HG02970 (cell line): Measurements from ENCODE around the gene TBC1D2B.

Source experiments
- ATAC-seq: cut with Tn5 transposase; IDR thresholded peaks from one replicate; pipeline ENCODE4 v1.9.1; 2021; ENCODE audit warnings: mild to moderate bottlenecking, moderate library complexity, moderate number of reproducible peaks; ENCODE audit not compliant: unreplicated experiment, low FRiP score

TBC1D2B gene

DNA sequence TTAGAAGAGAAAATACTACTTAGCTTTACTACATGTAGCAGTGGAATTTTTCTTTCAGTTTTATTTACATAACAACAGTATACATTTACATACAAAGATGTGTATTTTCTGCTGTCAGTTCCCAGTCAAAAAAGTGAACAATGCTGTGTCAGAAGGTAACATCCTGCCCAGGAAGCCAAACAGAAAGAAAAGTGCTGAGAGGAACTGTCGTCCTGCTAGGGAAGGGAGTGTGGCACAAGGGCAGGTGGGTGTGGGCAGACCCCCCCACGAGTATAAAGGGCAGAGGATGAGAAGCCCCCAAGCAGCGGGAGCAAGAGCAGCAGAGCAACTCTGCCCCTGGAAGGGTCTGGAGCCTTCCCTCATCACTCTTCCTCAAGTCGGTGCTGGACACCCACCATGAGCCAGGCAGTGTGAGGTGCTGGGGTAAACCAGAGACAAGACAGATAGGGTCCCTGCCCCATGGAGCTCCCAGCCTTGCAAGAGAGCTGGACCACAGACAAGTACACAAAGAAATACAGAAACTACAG, 39.7 kb downstream of the TBC1D2B start:
- ATAC-seq, result no peak

DNA sequence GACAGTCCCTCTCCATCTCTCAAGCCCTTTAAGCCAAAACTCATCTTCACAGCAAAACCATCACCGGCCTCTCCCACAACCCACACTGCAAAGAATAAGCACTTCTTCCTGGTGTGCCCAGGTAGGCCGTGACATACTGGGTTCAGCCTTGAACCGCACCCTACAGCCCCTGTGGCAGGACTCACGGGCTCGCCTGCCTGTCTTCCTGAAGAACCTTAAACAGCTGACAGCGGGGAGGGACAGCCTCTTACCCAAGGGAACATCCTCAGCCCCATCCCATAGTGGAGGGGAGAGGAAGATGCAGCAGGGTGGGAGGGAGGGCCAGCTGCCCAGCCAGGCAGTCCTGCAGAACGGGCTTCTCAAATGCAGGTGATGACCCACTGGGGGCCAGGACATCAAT, 40.2 kb downstream of the TBC1D2B start:
- ATAC-seq, result no peak

DNA sequence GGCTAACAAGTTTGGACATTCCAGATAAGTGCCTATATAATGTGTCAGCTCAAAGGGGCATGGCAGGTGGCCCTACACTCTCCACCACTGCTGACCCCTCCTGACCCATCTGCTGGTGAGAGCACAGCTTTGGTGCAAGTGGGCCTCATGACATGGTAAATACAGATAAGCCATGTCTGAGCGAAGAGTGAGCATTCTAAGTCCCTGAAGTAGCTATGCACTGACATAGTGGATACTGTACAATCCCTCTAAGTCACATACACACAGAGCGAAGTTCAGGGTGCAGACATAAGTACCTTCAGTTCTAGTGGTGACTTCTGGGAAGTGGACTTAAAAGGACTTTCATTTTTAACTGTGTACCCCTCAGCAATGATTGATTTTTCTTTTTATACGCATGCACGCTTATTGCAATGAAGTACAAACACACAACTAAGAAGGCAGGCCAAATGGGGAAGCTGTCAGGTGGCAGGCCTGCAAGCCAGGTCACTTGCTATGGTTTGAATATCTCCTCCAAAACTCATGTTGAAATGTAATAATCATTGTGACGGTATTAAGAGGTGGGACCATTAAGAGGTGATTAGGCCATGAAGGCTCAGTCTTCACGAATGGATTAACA, 41.5 kb downstream of the TBC1D2B start:
- ATAC-seq, result no peak

DNA sequence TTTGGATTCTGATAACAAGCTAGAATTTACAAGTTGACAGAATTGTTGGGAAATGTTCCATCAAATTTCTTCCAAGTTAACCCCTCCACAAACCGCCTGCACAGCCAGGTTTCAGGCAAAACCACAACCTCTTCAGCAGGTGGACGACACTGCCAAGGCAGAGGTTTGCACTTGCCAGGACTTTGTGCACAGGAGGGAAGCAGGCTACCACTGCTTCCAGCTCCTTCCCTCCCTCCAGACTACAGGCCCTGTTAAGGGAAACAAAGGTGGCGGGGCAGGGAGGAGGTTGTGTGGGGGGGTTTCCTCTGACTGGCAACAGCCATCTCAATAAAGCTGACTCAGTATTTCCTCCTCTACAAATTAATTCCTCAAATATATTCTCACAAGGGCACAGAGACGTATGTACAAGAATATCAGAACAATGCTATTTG, 42.2 kb downstream of the TBC1D2B start:
- ATAC-seq, result no peak

DNA sequence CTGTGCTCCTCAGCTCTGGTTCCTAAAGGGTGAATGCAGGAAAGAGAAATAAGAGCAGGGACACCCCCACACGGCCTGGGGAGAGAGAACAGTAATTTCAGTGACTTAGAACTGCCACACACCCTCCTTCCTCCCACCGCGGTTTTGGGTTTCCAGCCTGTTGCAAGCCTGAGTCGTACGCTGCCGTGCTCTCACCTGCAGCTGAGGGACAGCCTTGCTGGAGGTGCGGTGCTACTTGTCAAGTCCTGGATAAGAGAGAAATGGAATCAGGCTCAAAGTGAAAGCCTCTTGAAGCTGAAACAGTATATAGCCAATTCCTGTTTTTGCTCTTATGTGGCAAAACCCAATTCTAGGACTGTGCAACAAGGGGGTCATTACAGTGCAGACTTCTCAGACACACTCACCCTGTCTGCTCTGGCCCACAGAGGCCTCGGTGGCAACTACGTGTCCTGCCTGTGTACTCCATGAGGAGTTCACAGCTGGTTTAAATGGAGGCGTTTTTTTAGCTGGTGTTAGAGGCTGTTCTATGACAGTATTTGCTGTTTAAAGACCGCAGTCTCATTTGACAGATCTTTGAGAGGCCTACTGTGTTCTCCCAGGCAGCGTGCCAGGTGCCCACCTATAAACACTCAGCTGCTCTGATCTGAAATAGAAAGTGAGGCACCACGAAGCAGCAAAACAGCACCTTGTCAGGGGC, 42.9 kb downstream of the TBC1D2B start:
- ATAC-seq, result no peak

DNA sequence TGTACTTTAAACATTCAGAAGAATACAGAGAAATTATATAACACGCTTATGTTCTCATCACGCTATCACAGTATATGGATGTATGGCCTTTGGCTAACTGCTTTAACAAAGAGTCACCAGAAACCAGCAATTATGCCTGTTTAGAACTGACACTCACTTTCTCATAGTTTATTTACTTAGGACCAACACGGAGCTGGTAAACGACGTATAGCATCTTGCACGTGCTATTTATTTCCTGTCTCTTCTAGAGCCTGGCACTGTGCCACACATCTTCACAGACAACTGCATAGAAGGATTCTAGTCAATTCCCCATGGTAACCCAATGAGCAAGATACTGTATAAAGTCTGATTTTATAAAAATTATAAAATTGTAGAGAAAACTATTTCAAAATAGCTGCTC, 43.6 kb downstream of the TBC1D2B start:
- no peak for ATAC-seq

DNA sequence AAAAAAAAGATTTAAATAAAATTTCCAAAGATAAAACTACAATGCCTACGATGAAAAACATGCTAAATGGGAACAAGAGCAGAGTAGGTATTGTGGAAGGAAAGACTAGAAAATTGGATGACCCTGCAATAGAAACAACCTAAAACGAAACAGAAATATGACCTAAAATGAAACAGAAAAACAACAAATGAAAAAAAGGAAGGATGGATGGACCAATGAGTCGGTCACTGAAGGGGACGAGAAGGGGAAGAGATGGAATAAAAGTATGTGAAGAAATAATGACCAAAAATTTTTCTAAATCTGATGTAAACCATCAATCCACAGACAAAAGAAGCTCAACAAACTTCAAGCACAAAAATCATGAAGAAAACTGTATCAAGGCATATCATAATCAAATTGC, 44.8 kb downstream of the TBC1D2B start:
- no peak for ATAC-seq

DNA sequence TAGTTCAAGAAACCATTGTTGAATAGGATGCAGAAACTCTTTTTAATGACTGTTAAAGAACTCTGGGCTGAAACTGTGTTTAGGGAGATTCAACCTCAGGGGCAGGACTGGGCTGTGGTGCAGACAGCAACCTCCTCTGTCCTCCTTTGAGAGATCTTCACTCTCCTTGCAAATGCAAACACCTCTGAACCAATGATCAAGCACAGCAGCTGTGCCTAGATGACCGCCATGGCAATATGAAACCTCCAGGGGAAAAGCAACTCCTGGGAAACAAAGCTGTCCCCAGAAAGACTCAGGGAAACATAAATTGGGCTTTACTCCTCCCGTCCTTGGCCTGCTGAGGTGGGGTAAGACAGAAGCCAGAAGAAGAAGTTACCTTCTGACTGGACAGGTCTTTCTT, 52.6 kb downstream of the TBC1D2B start:
- no peak for ATAC-seq

DNA sequence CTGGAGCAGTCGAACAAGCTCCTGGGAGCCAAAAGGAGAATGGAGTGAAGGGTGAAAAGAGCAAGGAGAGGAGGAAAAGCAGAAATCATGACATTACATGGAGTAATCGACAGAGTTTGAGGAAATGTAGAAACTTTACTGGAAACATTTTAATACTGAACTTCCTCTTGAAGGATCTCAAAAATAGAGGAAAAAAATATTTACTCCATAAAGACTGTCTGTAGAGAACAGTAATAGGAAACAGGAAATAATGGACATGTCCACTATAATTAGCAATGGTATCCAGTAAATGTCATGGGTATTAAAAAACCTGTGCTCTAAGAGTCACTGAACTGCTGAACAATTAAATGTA, 53.0 kb downstream of the TBC1D2B start:
- ATAC-seq, result no peak

DNA sequence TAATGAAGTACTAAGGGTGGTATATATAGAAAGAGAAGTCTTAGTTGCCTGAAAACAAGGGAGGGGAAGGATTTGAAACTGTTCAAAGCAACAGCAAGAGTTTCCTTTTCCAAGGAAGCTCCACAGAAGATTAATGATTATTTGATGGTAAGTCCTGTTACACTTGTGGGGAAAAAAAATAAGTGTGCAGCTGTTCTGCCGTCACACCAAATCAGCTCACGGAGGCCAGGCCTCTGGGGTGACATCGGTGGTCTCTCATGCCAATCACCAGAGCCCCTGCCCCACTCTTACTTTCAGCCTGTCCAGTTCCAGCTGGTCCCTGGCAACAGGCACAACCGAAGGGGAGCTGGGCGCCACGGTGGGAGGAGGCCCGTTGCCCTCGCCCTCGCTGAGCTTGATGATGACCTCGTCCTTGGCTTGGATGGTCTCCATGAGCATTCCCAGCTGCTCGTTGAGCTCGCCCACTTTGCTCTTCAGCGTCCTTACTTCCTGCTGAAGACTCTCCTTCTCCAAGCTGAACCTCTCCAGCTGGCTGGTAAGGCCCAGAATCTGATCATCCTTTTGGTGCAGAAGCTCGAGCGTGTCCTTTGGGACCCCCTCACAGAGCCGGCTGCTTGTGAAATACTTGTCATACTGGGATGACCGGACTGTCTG, 53.5 kb downstream of the TBC1D2B start:
- ATAC-seq, result no peak

DNA sequence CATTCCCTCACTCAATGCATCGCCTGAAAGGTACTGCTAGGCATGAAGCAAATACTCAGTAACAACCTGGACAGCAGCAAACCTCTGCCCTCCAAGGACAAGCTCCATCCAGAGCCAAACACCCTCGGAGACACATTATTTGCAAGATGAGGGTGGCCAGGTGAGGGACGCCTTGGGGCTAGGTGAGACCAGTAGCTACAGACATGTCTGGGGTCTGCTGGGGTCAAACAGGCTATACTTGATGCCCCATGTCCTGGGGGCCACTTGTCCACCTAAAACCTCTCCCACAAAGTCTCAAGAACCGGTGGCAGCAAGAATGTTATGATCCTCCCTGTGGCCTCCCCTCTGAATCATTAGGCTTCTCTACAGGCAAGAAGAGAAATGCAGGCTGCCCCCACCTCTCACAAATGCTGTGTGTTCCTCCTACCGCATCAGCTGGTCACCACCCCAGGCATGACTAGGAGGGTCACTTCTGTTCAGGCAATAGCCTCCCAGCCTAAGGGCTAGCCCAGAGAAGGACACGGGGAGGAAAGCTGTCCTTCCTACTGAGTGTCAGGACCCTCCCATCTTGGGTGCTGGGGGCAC, 54.3 kb downstream of the TBC1D2B start:
- ATAC-seq, result no peak

DNA sequence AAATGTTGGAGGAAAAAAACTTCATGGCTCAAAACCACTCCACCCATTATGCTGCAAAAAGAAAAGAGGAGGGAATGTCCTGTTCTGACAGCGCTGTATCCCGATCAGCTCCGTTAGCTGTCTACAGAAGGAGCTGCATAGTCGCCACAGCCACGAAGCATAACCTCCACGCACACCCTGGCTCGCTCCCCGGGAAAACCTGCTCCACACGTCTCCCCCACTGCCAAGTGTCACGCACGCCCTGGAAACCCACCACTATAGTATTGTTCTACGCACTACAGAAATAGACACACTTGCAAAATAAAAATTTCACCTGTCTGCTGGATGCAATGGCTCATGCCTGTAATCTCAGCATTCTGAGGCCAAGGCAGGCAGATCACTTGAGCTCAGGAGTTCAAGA, 55.8 kb downstream of the TBC1D2B start:
- no peak for ATAC-seq

DNA sequence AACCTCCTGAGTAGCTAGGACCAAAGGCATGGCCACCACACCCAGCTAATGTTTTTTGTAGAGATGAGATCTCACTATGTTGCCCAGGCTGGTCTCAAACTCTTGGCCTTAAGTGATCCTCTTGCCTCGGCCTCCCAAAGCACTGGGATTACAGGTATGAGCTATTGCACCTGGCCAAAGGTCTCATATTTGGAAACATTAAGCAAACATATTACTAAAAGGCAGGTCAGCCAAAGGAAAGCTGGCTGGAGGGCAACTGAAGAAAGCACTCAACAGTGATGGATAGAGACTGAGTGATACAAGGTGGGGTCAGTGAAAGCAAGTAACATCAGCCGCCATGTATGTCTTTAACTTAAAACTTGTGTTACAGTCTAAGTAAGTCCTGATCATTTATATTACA, 57.5 kb downstream of the TBC1D2B start:
- no peak for ATAC-seq

DNA sequence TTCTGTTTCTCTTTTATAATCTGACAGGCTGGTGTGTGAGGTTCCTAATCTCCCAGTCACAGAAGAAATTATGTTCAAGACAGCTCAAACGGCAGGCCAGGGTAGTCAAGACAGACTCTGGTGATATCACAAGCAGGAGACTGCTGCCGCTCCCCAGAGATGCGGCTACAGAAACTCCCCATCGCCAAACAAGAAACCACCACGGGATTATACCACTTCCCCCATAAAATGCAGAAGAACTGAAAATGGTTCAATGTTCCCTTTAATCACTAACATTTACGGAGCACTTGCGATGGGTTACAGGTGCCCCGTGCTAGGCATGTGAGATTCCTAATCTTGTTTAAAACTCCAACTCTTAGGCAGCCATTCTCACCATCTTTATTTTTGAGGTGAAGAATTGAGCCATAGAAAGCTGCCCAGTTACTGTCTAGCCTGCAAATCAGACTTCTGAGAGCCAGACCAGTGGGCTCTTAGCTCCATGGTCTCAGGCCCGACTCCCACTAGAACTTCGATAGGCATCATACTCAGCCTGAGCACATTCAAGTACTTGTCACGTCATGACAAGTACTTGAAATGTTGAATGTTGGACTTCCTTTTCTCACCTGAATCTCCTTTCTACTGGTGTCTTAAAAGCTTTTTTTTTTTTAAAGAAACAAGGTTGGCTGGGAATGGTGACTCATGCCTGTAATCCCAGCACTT, 58.4 kb downstream of the TBC1D2B start:
- no peak for ATAC-seq

DNA sequence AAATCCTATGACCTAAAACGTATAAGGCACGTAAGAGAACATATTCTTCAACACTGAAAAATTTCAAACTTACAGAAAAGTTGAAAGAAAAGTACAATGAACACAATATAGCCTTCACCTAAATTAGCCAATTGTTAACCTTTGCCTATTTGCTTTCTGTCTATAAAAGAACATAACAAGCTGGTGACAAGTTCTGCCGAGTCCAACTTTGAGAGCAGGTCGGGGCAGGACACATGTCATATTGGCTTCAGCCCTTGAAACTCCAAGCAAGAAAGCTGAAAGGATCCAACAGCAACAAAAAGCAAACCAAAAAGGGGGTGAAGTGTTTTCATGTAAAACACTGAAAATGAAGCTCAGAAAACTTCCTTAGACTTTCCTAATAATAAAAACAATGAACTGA, 59.1 kb downstream of the TBC1D2B start:
- no peak for ATAC-seq

DNA sequence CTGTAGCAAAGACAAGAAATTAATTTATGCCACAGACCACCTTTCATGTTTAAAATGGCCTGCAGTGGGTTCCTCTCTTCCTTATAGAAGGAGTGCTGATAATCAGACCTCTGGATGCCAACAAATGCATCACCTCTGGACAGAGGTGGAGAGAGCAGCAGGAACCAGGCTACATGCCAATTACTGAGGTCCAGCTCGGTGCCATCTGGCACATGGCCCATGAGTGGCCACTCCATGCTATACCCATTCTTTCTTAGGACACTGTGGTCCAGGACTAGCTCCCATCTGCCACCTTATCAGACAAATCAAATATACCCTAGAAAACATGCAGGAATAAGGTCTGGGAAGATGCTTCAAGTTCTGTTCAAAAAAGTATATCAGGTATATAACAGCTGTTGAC, 60.7 kb downstream of the TBC1D2B start:
- no peak for ATAC-seq

DNA sequence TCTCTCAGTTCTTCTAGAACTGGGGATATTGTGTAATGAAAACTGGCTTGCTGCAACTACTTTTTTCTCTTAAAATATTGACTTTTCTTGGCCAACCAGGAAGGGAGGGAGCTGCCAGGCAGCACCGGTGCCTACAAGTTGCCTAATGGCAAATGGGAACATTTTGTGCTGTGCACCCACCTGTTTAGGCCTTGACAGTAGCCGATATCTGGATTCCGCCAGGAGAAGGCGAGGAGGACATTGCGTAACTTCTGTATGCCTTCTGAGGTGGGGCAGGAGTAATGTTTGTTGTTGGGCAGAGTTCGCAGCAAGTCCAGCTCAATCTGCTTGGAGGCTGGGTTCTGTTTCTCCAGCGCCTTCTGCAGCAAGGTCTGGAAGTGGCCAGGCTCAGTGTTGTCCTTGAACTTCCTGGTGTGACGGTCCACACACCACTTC, 64.9 kb downstream of the TBC1D2B start:
- no peak for ATAC-seq

DNA sequence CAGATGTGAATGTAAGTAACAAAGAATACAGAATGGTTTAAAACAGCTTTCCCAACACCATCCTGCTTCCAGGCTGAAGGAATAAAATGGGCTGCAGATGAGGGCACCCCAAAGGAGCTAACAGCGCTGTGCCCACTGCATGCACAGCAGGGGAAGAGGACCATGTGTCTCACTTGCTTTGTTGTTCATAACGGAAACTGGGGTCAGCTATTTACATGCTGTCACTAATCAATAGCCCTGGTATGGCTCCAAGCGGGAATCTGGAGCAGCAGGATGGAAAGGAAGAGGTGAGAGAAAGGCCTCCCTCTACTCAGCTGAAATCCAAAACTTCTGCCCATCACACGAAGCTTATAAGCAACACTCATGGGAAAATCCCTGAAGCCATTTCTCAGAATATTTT, 67.4 kb downstream of the TBC1D2B start:
- no peak for ATAC-seq

DNA sequence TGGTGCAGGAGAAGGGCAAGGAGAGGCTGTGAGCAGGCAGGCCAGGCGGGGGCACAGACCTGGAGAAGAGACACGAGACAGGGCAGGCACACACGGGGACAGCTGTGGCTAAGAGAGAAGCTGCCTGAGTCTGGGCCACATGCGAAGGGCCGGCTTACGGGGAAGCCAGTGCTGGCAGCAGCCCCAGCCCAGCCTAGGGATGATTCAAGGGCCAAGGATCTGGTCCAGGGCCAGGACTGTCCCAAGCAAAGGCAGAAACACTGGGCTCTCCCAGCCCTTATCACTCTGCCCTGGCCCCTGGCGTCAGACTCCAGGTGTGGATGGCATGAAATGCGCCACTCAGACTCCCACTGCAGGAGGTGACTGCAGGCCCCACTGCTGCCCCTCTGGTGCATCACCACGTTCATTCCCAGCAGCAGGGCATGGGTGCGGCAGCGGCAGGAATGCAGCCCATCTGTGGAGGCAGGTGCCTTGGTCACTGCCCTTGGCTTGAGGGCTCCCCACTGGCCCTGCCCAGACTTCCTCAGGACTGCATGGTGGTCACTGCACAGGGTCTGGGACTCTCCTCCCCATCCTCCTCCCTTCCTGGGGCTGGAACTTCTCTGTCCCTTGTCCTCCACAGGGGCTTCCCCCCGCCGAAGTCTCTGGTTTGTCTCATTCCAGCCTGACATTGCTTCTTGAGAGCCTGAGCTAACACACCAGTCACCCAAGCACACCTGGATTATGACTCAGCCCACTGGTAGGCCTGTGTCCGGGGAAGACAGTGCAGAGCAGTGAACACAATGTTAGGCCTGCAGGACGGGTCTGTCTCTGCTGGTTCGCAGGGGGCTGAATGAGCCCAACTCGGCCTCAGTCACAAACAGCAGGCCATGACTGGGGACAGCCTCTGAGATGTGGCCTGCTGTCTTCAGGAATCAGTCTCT, 69.3 kb downstream of the TBC1D2B start:
- no peak for ATAC-seq
